ENCODE results near the gene TFR2.
A peak's percentile ranks its signal among the peaks of the same experiment; 100 is the strongest.
"Not testable (repeated sequence)": the region's sequence is repeated elsewhere in the genome, so short reads cannot be mapped to it uniquely, and the experiment has no call there.

Gene TFR2

DNA sequence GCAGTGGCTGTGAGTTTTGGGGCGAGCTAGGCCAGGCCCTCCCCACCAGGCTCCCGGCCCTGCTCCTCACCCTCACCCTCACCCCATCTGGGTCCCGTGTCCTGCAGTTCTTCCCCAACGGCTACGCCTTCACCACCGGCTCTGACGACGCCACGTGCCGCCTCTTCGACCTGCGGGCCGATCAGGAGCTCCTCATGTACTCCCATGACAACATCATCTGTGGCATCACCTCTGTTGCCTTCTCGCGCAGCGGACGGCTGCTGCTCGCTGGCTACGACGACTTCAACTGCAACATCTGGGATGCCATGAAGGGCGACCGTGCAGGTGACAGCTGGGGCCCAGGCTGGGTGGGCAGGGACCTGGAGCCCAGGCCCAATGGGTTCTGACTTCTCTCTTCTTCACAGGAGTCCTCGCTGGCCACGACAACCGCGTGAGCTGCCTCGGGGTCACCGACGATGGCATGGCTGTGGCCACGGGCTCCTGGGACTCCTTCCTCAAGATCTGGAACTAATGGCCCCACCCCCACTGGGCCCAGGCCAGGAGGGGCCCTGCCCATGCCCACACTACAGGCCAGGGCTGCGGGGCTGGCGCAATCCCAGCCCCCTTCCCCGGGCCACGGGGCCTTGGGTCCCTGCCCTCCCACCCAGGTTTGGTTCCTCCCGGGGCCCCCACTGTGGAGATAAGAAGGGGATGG lies 37.1 kb upstream of the TFR2 start:
- DNase-seq (ENCODE audit: low read depth, low spot score) = no peak

- DNase-seq (ENCODE audit: low read depth, low spot score) = no peak
These were observed 36.2 kb upstream of the TFR2 start for GRCh38 chr7:100677308-100678267.

- no peak for DNase-seq (ENCODE audit: low read depth, low spot score)
These were observed 35.4 kb upstream of the TFR2 start for GRCh38 chr7:100676501-100677306.

GRCh38 chr7:100675581-100676350 lies 34.4 kb upstream of the TFR2 start:
- DNase-seq (ENCODE audit: low read depth, low spot score) = no peak

DNA sequence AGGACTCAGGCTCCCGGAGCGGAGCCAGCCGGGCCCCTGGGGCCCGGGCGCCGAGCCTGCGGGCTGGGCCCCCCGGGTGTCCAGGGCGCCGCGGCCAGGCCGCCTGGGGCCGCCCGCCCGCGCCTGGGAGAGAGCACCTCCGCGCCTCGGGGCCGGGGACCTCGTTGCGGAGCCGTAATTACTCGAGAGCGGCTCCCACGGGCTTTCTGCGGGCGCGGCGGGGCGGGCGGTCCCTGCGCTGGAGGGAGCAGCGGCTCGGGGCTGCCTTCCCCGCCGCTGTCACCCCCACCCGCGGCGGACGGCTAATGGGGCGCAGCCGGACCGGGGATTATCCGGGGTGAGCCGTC lies 33.7 kb upstream of the TFR2 start:
- DNase-seq (ENCODE audit: low read depth, low spot score) = no peak

- no peak for DNase-seq (ENCODE audit: low read depth, low spot score)
These were observed 33.2 kb upstream of the TFR2 start for GRCh38 chr7:100674411-100675104.

- DNase-seq (ENCODE audit: low read depth, low spot score) = no peak
These were observed 32.6 kb upstream of the TFR2 start for GRCh38 chr7:100673942-100674410.

DNA sequence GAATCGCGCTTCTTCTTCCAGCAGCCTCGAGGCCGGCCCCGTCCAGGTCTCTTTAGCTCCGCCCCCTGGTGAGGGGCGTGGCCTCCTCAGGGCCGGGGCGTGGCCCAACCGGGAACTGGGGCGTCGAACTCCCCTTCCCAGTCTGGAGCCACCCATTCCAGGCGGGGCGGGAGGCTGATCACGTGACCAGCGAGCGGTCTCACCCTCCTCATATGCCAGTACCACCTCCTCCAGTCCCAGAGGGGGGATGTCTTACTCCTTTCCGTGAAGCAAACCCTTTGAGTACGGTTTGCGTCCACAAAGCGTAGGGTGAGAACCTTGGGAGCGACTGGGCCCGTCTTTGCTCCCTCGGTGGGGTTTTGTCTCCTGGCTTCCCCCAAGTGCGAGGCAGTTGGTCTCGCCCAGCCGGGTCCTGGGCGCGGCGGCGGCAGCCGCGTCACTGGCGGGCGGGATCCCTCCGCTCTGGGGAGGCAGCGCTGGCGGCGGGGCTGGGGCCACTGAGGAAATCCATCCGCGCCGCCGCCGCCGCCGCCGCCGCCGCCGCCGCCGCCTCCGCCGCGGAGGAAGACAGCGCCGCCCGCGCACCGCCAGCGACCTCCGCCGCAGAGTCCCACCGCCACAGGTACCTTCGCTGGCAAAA lies 32.1 kb upstream of the TFR2 start, which contains the start of gene GNB2:
Gene GNB2, plus strand, starts transcription at position 439 of the 640 bp plus-strand sequence. CDS start 2,526 bp downstream, outside the sequence.
- DNase-seq (ENCODE audit: low read depth, low spot score) = peak; percentile 100

DNA sequence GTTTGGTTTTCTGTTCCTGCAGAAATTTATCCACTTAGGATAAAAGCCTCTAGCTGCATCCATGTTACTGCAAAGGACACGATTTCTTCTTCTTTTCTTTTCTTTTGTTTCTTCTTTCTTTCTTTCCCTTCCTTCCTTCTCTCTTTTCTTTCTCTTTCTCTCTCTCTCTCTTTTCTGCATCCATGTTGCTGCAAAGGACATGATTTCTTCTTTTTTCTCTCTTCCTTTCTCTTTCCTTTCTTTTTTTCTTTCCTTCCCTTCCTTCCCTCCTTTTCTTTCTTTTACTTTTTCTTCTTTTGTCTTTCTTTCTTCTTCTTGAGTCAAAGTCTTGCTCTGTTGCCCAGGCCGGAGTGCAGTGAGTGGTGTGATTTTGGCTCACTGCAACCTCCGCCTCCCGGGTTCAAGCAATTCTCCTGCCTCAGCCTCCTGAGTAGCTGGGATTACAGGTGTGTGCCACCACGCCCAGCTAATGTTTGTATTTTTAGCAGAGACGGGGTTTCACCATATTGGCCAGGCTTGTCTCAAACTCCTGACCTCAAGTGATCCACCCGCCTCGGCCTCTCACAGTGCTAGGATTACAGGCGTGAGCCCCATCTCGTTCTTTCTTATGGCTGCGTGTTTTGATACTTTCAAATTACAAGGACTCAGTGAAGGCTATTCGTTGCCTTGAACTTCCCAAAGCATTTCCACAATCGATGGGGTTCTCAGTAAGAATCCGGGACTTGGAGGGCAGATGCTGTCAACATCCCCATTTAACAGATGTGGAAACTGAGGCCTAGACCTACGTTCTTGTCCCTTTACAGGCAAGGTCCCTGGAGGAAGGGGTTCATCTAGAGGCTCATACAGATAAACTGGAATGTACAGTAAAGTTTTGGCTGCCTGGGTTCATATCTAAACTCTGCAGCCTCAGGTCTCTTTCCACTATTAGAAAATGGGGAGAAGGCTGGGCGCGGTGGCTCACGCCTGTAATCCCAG lies 30.3 kb upstream of the TFR2 start:
- DNase-seq (ENCODE audit: low read depth, low spot score) = no peak

- no peak for DNase-seq (ENCODE audit: low read depth, low spot score)
These were observed 28.7 kb upstream of the TFR2 start for GRCh38 chr7:100670074-100670473.

- not testable (repeated sequence) for DNase-seq (ENCODE audit: low read depth, low spot score)
These were observed 27.8 kb upstream of the TFR2 start for GRCh38 chr7:100669106-100669505.

- DNase-seq (ENCODE audit: low read depth, low spot score) = no peak
These were observed 26.7 kb upstream of the TFR2 start for GRCh38 chr7:100668069-100668449.

- DNase-seq (ENCODE audit: low read depth, low spot score) = no peak
These were observed 26.1 kb upstream of the TFR2 start for GRCh38 chr7:100667331-100668068.

- DNase-seq (ENCODE audit: low read depth, low spot score) = no peak
These were observed 23.9 kb upstream of the TFR2 start for GRCh38 chr7:100665168-100665726.

- DNase-seq (ENCODE audit: low read depth, low spot score) = not testable (repeated sequence)
These were observed 20.9 kb upstream of the TFR2 start for GRCh38 chr7:100662194-100662776.

DNA sequence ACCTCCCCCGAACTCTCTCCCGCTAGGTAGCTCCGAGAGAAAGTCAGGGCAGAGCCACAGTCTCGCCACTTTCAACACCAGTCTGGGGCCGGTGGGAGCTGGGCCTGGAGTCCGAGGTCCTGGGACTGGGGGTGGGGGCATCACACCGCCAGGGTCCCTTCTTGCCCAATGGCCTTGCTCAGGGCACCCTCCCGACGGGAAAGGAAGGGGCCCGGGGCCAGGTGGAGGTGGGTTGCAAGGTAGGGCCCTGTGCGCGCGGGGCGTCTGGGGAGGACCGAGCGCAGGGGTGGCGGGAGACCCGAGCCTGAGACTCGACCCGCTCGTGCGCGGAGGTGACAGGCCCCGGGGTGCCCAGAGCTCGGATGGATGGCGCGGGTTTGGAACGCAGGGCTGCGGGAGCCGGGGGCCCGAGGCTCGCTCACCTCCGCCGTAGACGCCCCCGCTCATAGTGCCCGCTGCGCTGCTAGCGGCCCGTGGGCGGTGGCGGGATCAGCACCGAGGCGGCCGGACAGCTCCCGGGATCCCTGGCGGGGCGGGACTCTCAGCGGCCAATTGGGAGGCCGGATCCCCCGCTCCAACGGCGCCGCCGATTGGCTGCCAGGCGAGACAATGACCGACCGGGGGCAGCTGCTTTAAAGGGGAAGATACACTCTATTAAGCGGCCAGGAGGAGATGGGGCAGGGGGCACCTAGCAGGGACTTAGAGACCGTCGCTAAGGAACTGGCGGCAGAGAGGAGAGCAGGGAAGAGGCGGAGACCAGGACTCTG lies 14.7 kb upstream of the TFR2 start, which contains the start of gene ACTL6B:
Gene ACTL6B, minus strand, starts transcription at position 541 of the 767 bp plus-strand sequence. Its CDS starts 94 bp downstream, at position 447.
- peak; percentile 90 for DNase-seq (ENCODE audit: low read depth, low spot score)
